ENCODE data around the gene PLLP. TPM values are rescaled to one million over a fixed set of nuclear protein-coding genes. Genes with fewer than 3 reads are reported as not detected.
A peak's percentile ranks its signal among the peaks of the same experiment; 100 is the strongest.

The PLLP gene
- total and polyA plus RNA-seq, 9 of the 15 experiments (the other 6 are each of a cell fraction or from before 2014, with no cell fraction given), result 0.09 to 0.96 (median 0.27) TPM

- TF ChIP-seq, protein P1, sequence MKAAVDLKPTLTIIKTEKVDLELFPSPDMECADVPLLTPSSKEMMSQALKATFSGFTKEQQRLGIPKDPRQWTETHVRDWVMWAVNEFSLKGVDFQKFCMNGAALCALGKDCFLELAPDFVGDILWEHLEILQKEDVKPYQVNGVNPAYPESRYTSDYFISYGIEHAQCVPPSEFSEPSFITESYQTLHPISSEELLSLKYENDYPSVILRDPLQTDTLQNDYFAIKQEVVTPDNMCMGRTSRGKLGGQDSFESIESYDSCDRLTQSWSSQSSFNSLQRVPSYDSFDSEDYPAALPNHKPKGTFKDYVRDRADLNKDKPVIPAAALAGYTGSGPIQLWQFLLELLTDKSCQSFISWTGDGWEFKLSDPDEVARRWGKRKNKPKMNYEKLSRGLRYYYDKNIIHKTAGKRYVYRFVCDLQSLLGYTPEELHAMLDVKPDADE (conservative IDR thresholded peaks at IDR 0.05; ENCODE audit: control insufficient read depth, low read depth, low read length), result no peak
- TF ChIP-seq STAT5A (IDR thresholded peaks at IDR 0.05; ENCODE audit: borderline replicate concordance, low read length), result no peak
- TF ChIP-seq BCOR (IDR thresholded peaks at IDR 0.05), result no peak
- TF ChIP-seq RBM15 (IDR thresholded peaks at IDR 0.05; ENCODE audit: insufficient read depth, low read length), result no peak
Measured at GRCh38 chr16:57271063-57271345, 13.5 kb downstream of the PLLP start (continued).

DNA sequence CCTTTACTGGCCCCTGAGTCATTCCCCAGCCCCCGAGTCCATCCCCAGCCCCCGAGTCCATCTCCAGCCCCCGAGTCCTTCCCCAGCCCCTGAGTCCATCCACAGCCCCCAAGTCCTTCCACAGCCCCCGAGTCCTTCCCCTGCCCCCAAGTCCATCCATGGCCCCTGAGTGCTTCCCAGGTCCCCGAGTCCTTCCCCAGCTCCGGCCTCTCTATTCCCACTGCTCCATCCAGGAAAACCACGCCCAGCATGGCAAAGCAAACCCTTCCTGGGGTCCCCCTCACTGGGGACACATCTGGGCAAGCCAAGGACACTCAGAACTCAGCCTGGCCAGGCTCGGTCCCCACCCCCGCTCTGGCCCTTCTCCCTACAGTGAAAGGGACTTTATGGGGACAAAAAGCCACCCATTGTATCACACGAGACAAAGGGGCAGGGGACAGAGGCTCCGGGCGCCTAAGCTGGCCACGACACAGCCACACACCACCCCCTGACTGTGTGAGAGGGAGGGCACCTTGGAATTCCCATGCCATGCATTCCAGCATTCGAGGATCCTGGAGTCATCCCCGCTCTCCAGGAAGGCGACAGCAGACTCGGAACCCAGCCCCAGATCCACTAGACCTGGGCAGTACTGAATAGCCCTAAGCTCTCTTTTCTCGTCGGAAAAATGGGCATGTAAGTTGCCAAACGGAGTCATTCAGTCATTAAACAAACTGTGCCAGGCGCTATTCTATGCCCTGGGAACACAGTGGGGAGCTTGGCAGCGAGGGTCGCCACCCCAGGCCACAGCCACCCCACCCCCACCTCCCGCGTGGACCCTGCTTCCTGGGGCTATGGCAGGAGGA is 14.0 kb downstream of the PLLP start:
- BruUV-seq (replicated peaks), result no TSS peak
- TF ChIP-seq SIN3A (IDR thresholded peaks at IDR 0.05; ENCODE audit: borderline replicate concordance in 2 of 2, control insufficient read depth in 1 of 2, low read depth in 2 of 2, low read length in 2 of 2) (no peak), UBTF (IDR thresholded peaks at IDR 0.05; ENCODE audit: borderline replicate concordance in 1 of 2, low read depth in 2 of 2, low read length in 2 of 2) (no peak), ZFP30 (CRISPR knock-in tag; IDR thresholded peaks at IDR 0.05; ENCODE audit: borderline replicate concordance) (no peak), STAT5B (CRISPR knock-in tag; IDR thresholded peaks at IDR 0.05) (no peak)
- TF ChIP-seq, protein P2, sequence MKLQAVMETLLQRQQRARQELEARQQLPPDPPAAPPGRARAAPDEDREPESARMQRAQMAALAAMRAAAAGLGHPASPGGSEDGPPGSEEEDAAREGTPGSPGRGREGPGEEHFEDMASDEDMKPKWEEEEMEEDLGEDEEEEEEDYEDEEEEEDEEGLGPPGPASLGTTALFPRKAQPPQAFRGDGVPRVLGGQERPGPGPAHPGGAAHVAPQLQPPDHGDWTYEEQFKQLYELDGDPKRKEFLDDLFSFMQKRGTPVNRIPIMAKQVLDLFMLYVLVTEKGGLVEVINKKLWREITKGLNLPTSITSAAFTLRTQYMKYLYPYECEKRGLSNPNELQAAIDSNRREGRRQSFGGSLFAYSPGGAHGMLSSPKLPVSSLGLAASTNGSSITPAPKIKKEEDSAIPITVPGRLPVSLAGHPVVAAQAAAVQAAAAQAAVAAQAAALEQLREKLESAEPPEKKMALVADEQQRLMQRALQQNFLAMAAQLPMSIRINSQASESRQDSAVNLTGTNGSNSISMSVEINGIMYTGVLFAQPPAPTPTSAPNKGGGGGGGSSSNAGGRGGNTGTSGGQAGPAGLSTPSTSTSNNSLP (IDR thresholded peaks at IDR 0.05; ENCODE audit: borderline replicate concordance, low read depth, low read length), result no peak
- TF ChIP-seq, protein P3, sequence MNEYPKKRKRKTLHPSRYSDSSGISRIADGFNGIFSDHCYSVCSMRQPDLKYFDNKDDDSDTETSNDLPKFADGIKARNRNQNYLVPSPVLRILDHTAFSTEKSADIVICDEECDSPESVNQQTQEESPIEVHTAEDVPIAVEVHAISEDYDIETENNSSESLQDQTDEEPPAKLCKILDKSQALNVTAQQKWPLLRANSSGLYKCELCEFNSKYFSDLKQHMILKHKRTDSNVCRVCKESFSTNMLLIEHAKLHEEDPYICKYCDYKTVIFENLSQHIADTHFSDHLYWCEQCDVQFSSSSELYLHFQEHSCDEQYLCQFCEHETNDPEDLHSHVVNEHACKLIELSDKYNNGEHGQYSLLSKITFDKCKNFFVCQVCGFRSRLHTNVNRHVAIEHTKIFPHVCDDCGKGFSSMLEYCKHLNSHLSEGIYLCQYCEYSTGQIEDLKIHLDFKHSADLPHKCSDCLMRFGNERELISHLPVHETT (CRISPR knock-in tag; conservative IDR thresholded peaks at IDR 0.05 in 1 of 2, IDR thresholded peaks at IDR 0.05 in 1 of 2), result no peak

More for the DNA sequence above, 14.0 kb downstream of the PLLP start:
- in situ Hi-C loops (cut with MboI) (no loop called here), intact Hi-C loops (cut with micrococcal nuclease) (no loop called here)
- 63% methylated on average over 20 of the region's 25 CpGs for WGBS (ENCODE audit: insufficient coverage, low coverage, missing lambda C conversion rate)
- H3K36me3 ChIP-seq (ENCODE audit: control insufficient read depth, insufficient read depth, low read length), result no peaks in the 10 kb centered on the region
- no peaks in the 10 kb centered on the region for H3K9me3 ChIP-seq (replicated peaks; ENCODE audit: control insufficient read depth, insufficient read depth, low read depth, low read length)
- DNase-seq (ENCODE audit: extremely low read depth in 1 of 4, low spot score in 3 of 4) (no peak), FAIRE-seq (no peak), ATAC-seq (no peak)
- H3K27me3 ChIP-seq (ENCODE audit: control insufficient read depth in 2 of 2, insufficient read depth in 2 of 2, low read length in 2 of 2), result no peaks in the 10 kb centered on the region
- no peak overlapping the region for H3K4me3 ChIP-seq
- no peak overlapping the region for H2AFZ ChIP-seq (ENCODE audit: low read depth, low read length)
- CTCF ChIA-PET (ENCODE audit: low intra/inter-chr PET ratio), result no interaction called here
- H3K79me2 ChIP-seq (ENCODE audit: control insufficient read depth, insufficient read depth, low read length), result no peaks in the 10 kb centered on the region
- H3K9me1 ChIP-seq (ENCODE audit: control insufficient read depth, insufficient read depth, low read length), result no peaks in the 10 kb centered on the region
- POLR2A ChIA-PET, result interaction anchor here (0.6 to 1.4 kb wide), 3 partner anchors 20 to 337 kb away, joined by 3 to 7 read pairs (median 5); no protein-coding TSS in a partner anchor
- no peaks in the 10 kb centered on the region for H4K20me1 ChIP-seq (replicated peaks; ENCODE audit: control insufficient read depth, insufficient read depth, low read length)
- peak overlapping the region in 1 of 2 experiments; percentile 15; a peak in 1 of 4 replicates for H3K9ac ChIP-seq (ENCODE audit: insufficient read depth in 1 of 2, low read depth in 2 of 2, low read length in 2 of 2)
- no peak overlapping the region for H3K4me2 ChIP-seq (ENCODE audit: insufficient read depth, low read length)
- H3K4me1 ChIP-seq (replicated peaks in 1 of 2; ENCODE audit: control insufficient read depth in 2 of 2, insufficient read depth in 2 of 2, low read length in 2 of 2), result peaks cover 31 to 36% of the 10 kb centered on the region in 2 experiments
- no peak overlapping the region for H3K27ac ChIP-seq (ENCODE audit: extremely low read depth, low read depth, low read length)

Data from K562 (cell line).